Endothelial cell of umbilical vein (primary cell): ENCODE results near the gene RNPEPL1.

Experiments
- EZH2 ChIP-seq: IDR thresholded peaks from 2 replicates; pipeline ENCODE4 v1.6.1; 2012; ENCODE audit warnings: borderline replicate concordance, low read depth, mild to moderate bottlenecking, moderate library complexity, low read length, inconsistent platforms; ENCODE audit not compliant: severe bottlenecking
- FOS ChIP-seq: IDR thresholded peaks from 2 replicates; pipeline ENCODE4 v1.6.1; 2011; ENCODE audit warnings: mild to moderate bottlenecking, low read length, moderate library complexity, borderline replicate concordance; ENCODE audit not compliant: insufficient read depth
- GATA2 ChIP-seq: IDR thresholded peaks from 2 replicates; pipeline ENCODE4 v1.7.0; 2011; ENCODE audit warnings: low read depth, mild to moderate bottlenecking, moderate library complexity, mixed read lengths, low read length; ENCODE audit not compliant: insufficient read length, insufficient read depth
- JUN ChIP-seq: IDR thresholded peaks from 2 replicates; pipeline ENCODE4 v1.6.1; 2011; ENCODE audit warnings: borderline replicate concordance, low read depth; ENCODE audit not compliant: insufficient read length, insufficient read depth
- MYC ChIP-seq: IDR thresholded peaks from one replicate; pipeline ENCODE4 v1.6.1; 2011; ENCODE audit warnings: mild to moderate bottlenecking, low read depth, low read length
- POLR2A ChIP-seq: IDR thresholded peaks from 2 replicates; pipeline ENCODE4 v1.6.1; 2012; ENCODE audit warnings: low read depth, mild to moderate bottlenecking, control low read depth, low read length
- POLR2AphosphoS5 ChIP-seq: IDR thresholded peaks from 2 replicates; pipeline ENCODE4 v1.6.1; 2012; ENCODE audit warnings: low read depth, mild to moderate bottlenecking, control low read depth, low read length, moderate library complexity; ENCODE audit not compliant: insufficient read depth
- TF ChIP-seq, protein P1 (sequence below), 2 donors: IDR thresholded peaks; 1 replicate in 1 of 2; 2 replicates in 1 of 2; pipeline ENCODE4 v1.5.1; 2011; ENCODE audit warnings: low read length in 2 of 2, mild to moderate bottlenecking in 2 of 2, moderate library complexity in 2 of 2, control low read depth in 1 of 2, inconsistent platforms in 1 of 2, low read depth in 1 of 2; ENCODE audit not compliant: insufficient read depth in 1 of 2; ENCODE audit errors: extremely low read depth in 1 of 2
- TF ChIP-seq, protein P2 (sequence below): IDR thresholded peaks from 2 replicates; pipeline ENCODE4 v1.6.1; 2011; ENCODE audit not compliant: insufficient read depth, insufficient read length

DNA sequence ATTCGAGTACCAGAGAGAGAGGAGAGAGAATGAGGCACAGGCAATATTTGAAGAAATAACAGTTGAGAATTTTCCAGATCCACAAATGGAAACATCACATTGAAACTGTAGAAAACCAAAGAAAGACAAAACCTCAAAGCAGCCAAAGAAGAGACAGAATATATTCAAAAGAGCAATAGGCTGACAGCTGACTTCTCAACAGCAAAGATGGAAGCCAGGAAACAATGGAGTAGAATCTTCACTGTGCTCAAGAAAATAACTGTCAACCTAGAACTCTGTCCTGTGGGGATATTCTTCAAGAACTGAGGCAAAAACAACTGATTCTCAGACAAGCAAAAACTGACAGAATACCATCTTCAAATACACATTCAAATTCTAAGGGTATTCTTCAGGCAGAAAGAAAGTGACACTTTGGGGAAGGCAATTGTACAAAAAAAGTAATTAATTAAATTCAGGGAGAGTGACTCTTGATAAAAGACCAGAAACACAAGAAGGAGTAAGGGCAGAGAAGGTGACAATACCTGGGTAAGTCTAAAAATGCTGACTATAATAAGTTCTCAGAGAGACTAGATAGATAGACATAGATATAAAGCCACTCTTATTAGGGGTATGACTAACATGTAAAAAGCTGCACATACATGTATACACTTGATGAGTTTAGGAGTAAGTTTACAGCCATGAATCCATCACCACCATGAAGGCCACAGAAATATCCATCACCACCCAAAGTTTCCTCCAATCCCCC is 36.1 kb upstream of the RNPEPL1 start:
- TF ChIP-seq, protein P1, sequence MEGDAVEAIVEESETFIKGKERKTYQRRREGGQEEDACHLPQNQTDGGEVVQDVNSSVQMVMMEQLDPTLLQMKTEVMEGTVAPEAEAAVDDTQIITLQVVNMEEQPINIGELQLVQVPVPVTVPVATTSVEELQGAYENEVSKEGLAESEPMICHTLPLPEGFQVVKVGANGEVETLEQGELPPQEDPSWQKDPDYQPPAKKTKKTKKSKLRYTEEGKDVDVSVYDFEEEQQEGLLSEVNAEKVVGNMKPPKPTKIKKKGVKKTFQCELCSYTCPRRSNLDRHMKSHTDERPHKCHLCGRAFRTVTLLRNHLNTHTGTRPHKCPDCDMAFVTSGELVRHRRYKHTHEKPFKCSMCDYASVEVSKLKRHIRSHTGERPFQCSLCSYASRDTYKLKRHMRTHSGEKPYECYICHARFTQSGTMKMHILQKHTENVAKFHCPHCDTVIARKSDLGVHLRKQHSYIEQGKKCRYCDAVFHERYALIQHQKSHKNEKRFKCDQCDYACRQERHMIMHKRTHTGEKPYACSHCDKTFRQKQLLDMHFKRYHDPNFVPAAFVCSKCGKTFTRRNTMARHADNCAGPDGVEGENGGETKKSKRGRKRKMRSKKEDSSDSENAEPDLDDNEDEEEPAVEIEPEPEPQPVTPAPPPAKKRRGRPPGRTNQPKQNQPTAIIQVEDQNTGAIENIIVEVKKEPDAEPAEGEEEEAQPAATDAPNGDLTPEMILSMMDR (IDR thresholded peaks at IDR 0.05; ENCODE audit: extremely low read depth in 1 of 2, insufficient read depth in 1 of 2, low read depth in 1 of 2, low read length in 2 of 2), result no peak
- TF ChIP-seq JUN, result no peak
- TF ChIP-seq EZH2, result no peak
- no peak for TF ChIP-seq POLR2A
- TF ChIP-seq, protein P2, sequence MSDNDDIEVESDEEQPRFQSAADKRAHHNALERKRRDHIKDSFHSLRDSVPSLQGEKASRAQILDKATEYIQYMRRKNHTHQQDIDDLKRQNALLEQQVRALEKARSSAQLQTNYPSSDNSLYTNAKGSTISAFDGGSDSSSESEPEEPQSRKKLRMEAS, result no peak
- TF ChIP-seq POLR2AphosphoS5, result no peak
- no peak for TF ChIP-seq FOS
- TF ChIP-seq MYC, result no peak
- TF ChIP-seq GATA2, result no peak
